HEK293T (cell line): ENCODE measurements around the gene PLXDC1.

Source experiments
- FOXA1 ChIP-seq: fragments of 450-650 bp; IDR thresholded peaks from 2 replicates; pipeline ENCODE4 v1.6.1; 2016; ENCODE audit warnings: mild to moderate bottlenecking
- FOXM1 ChIP-seq: fragments of 450-650 bp; IDR thresholded peaks from 2 replicates; pipeline ENCODE4 v1.6.1; 2017; ENCODE audit warnings: mild to moderate bottlenecking, borderline replicate concordance
- NFRKB ChIP-seq: fragments of 450-650 bp; IDR thresholded peaks from 2 replicates; pipeline ENCODE4 v1.6.1; 2016; ENCODE audit warnings: mild to moderate bottlenecking, moderate library complexity
- SUZ12 ChIP-seq: fragments of 450-650 bp; IDR thresholded peaks from 2 replicates; pipeline ENCODE4 v1.6.1; 2016; ENCODE audit warnings: mild to moderate bottlenecking
- TARDBP ChIP-seq: fragments of 450-650 bp; IDR thresholded peaks from 2 replicates; pipeline ENCODE4 v1.6.1; 2016
- ZNF384 ChIP-seq: fragments of 450-650 bp; IDR thresholded peaks from 2 replicates; pipeline ENCODE4 v1.6.1; 2016

GRCh38 chr17:39169518-39169917 lies 18.1 kb upstream of the PLXDC1 start:
- no peak for TF ChIP-seq SUZ12
- TF ChIP-seq TARDBP = no peak
- TF ChIP-seq FOXA1 = no peak
- TF ChIP-seq ZNF384 = no peak
- TF ChIP-seq FOXM1 = no peak
- TF ChIP-seq NFRKB = no peak
